NK-92 (cell line): ENCODE data around the gene PHYHIPL.
"Not testable (repeated sequence)": the region's sequence is repeated elsewhere in the genome, so short reads cannot be mapped to it uniquely, and the experiment has no call there.

Experiments used
- DNase-seq: peaks from one replicate; lab custom pipeline; 2025; ENCODE audit not compliant: unreplicated experiment; lab: John Stamatoyannopoulos, UW

Gene PHYHIPL

DNA sequence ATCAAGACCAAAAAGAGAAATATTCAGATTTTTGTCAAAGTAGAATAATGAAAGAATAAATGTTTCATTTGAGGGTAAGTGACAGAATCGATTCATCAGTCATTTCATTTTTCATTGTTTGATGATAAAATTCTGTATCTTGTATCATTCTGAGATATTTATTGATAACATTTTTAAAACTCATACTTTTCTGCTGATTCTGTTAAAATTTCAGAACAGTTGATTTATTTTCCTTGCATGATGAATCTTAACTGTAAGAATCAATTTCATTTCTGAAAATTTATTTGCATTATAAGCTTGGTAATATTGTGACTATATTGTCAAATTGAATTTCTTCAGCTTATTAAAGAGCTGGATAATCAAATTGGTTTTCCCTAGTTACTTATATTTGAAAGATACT, 13.9 kb downstream of the PHYHIPL start:
- DNase-seq, result no peak

DNA sequence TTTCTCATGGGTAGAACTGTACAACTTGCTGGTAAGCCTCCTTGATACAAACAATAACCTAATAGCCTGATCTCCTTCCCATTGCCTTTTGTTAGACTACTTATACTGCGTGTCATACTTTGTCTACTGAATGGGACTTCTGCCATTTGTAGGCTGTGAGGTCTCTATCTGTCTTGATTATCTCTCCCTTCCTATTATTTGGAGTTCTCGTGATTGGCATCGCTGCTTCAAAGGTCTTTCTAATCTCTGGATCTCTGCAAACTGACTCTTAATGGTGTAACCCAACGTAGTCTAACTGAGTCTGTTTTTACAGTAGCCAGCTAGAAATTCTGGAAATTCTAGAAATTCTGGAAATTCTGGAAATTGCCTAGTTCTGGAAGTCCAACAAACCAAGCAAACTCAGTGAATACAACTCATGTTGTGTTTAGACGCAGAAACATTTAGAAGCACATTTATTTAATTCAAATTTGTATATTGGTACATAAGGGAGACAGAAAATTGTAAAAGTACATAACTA, 29.8 kb downstream of the PHYHIPL start:
- no peak for DNase-seq

DNA sequence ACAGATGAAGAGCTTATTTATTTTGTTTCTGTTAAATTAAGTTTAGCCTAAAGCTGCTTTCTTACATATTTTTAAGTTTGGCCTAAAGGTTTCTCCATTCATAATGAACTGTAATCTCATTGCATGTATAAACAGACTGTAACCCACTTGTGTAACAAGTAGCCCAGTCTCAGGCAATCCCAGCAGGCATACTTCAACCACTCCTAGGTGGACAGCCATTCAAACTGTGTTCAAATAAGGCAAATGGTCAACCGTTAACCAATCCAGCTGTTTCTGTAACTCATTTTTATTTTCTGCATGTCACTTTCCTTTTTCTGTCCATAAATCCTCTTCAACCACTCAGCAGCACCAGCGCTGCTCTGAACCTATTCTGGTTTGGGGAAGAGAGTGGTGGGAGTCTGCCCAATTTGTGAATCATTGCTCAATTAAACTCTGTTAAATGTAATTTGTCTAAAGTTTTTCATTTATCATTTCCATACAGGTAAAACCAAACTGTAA, 35.9 kb downstream of the PHYHIPL start:
- no peak for DNase-seq

DNA sequence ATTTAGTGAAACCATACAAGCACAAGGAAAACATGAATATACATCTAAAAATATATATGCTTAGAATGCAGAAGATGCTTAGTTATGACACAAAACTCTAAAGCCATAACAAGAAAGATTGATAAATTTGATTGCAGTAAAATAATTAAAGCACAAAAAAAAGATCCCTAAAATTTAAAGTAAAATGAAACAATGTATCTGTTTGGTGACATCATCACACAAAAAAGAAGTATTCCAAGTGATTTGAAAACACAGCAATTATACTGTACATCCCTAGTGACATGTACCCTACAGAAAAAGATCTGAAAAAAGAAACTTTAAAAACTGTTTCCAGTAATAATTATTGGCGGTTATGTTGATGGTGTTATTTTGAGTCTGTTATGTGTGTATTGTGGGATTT, 37.7 kb downstream of the PHYHIPL start:
- no peak for DNase-seq

DNA sequence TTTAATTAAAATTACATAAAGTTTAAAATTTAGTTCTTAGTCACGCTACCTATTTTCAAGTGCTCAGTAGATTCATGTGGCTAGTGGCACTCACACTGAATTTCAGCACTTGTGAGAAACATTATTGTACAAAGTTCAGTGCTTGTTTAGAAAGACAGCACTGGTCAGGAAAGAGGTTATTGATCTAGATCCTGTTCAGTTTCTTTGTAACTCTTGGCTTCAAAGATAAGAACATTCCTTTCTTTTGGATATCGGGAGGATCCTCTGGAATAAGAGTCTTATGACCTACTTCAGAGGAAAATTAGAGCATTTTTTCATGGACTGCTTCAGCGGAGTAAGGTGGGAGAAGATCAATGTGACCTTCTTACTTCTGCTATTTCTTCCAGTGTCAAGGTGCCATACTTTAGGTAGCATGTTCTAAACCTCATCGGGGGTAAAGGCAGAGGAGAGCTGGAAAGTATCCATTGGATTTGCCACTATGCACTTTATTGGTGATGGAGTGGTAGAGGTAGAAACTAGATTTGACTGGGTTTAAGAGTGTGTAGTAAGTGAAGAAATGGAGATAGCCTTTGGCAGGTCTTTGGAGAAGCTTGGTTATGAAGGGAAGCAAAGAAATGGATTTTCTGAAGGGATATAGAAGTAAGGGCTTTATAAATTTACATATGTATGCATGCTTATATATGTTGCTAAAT, 39.9 kb downstream of the PHYHIPL start:
- DNase-seq, result no peak

DNA sequence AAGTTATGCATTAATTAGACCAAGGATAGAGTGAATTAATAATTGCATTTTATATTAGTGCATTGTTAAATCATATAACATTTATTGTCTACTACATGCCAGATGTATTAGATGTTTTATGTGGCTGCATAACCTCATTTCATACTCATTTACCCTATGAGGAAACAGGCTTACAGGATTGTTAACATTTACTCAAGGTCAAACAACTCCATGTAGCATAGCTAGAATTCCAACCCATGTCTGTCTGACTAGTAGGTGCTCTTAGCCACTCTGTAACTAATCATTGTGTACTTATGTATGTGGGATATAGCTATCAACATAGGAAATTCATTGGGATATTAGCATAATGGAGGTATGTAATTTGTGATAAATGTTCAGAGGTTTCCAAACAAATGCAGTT, 46.3 kb downstream of the PHYHIPL start:
- DNase-seq, result no peak

DNA sequence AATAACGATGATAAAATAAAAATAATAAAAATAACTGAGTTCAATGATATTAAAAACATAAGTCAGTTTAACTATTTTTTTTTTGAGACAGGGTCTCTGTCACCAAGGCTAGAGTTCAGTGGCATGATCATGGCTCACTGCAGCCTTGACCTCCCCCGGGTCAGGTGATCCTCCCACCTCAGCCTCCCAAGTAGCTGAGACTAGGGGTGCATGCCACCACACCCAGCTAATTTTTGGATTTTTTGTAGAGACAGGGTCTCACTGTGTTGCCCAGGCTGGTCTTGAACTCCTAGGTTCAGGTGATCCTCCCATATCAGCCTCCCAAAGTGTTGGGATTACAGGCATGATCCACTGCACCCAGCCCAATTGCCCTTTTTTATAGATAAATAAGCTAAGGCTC, 47.2 kb downstream of the PHYHIPL start:
- DNase-seq, result not testable (repeated sequence)

DNA sequence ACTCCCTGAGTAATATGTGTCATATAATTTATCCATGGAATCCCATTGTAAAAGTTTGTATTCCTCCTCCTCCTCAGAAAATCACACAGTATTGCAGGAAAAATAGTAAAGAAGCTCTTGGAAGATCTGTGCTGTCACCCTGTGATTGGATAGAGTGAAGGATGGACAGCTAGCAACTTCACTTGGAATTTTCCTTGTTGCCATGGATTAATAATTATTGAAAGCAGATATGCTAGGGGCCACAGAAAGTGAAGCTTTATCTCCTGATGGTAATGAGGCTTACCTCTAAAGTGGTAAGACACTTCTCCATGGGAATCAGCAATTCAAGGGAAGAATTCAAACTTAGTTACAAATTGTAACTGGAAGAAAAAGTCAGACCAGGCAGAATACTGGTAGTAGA, 48.8 kb downstream of the PHYHIPL start:
- DNase-seq, result no peak

DNA sequence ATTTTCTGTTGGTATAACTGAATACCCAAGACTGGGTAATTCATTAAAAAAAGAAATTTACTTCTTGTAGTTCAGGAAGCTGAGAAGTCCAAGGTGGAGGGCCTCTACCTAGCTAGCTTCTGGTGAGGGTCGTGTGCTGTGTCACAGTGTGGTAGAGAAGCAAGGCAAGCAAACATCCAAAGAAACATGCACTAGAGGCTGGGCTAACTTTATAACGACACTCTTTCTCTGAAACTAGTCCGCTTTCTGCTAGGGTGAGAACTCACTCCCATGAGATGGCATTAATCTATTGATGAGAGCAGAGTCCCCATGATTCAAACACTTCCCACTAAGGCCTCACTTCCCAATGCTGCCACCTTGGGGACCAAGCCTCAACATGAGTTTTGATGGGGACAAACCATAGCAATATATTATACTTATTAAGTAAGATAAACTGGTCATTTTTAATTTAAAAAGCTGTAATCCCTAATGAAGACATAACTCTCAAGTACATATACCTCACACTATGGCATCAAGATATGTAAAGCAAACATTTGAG, 50.8 kb downstream of the PHYHIPL start:
- no peak for DNase-seq

DNA sequence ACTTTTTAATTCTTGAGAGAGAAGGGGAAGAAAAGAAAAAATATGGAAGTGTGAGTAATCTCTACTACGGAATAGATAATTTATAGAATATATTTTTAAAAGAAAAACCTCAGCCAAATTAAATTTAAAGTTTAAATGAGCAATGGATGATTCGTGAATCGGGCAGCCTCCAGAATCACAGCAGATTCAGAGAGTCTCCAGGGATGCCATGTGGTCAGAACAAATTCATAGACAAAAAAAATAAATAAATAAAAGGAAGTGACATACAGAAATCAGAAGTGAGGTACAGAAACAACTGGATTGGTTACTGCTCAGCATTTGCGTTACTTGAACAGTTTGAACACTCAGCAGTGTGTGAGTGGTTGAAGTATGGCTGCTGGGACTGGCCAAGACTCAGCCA, 53.0 kb downstream of the PHYHIPL start:
- no peak for DNase-seq

DNA sequence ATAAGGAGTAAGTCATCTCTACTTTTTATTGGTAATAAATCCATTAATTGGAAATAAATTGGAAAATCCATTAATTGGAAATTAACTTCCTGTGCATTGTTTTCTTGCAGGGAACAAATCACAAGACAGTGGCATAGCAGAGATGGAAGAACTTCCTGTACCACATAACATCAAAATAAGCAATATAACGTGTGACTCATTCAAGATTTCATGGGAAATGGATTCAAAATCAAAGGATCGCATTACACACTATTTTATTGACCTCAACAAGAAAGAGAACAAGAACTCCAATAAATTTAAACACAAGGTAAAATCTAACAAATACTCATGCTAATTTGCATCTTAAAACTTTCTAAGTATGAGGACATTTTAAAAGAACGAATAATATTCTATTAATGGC, 57.8 kb downstream of the PHYHIPL start:
- no peak for DNase-seq

DNA sequence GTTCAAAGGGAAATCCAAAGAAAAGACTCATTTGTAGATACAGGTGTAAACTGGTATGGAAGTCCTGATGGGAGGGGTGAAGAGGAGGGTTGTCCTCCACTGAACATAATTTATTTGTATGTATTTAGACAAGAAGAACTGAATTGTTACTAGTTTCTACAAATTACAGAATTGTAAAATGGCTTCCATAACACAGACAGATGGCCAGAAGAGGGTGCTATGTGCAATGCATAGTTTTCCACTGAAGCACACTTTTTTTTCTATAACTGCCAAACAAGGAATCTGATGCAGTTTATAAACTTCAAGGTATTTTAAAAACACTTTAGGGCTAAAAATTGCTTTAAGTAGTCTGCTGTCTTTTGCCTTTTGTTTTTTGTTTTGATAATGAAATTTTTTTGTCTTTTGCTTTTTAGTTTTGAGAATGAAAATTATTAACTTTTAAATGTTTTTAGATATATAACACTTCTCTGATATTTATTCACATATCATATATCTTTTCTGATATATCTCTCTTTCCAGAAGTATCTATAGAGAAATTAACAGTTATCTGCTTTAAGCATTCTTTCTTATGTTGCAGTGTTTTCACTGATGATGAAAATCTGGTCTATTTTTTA, 58.5 kb downstream of the PHYHIPL start:
- no peak for DNase-seq

DNA sequence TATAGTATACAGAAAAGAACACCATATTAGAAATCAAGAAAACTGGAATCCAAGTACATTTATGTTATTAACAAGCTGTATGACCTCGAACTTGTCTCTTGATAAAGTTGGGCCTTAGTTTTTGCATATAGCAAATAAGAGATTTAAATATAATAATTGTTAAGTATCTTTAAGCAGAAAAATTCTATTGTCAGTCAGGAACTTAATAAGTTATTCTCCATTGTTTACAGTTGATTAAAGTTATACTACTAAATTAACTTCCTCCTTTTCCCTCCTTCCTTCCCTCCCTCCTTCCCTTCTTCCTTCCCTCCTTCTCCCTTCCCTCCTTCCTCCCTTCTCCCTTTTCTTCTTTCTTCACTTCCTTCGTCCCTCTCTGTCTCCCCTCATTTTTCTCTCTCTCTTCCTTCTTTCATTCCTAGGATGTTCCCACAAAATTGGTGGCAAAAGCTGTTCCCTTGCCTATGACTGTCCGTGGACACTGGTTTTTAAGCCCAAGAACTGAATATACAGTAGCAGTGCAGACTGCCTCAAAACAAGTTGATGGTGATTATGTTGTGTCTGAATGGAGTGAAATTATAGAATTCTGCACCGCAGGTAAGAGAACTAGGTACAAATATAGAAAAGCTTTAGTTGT, 59.7 kb downstream of the PHYHIPL start:
- DNase-seq, result no peak

DNA sequence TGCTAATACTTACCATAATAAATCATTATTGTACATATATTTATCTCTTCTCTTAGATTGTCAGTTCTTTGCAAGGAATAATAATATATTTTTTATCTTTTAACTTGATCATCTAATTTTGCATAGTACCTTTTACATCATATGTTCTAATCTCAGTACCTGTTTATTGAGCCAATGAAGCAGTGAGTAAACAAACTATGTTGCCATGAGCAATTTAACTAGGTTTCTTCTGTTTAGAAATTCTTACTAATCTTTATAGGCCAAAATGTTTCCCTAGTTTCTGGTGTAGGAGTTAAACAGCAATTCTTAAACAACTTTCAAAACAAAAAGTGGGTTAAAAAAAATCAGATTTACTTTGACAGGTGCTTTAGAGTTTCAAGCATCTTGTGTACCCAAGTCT, 61.3 kb downstream of the PHYHIPL start:
- DNase-seq, result no peak

DNA sequence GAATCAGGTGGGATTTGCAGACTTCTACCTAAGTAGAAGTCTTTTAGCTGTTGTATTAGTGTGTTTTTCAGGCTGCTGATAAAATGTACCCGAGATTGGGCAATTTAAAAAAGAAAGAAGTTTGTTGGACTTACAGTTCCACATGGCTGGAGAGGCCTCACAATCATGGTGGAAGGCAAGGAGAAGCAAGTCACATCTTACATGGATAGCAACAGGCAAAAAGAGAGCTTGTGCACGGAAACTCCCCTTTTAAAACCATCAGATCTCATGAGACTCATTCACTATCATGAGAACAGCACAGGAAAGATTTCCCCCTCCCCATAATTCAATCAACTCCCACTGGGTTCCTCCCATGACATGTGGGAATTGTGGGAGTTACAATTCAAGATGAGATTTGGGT, 62.7 kb downstream of the PHYHIPL start:
- not testable (repeated sequence) for DNase-seq

DNA sequence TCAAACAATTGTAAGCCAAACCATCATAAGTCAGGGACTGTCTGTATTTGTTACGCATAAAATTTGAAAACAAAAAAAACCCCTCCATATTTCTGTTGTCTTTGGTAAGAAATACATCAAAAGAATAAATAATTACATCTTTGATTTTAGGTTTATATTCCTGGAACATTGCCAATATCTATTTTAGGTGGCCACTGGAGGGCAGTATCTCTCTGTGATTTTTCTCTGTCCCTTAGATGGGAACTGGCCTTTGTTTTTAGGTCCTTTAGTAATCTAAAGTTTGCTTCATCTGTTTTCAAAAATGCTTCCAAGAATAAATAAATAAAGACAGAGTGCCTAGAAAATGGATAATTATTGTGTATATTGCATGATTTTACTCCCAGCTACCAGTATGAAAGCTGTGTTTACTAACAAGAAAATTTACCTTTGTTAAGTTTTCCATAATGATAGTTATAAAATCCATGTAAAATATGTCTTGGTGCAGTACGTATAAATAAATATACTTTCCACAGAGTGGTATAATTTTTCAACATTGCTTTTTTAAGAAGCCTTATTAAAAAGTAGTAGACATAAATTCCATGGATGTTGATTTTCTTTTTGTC, 64.2 kb downstream of the PHYHIPL start:
- no peak for DNase-seq

DNA sequence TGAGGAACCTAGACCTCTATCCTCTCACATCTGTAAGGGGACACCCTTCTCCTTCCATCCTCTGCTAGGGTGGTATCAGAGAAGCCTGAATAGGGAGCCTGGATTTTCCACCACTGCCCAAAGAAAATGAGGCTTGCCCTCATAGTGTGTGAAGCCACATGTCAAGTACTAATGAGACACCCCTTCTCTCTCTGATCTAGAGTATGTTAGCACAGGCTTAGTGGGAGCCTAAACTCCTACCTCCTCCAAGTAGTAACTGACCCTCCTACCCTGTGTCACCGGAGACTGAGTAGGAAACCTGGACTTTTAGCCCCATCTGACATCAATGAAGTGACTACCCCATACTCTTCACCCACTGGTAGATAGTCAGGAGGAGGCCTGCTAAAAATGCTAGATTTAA, 65.6 kb downstream of the PHYHIPL start:
- DNase-seq, result no peak

DNA sequence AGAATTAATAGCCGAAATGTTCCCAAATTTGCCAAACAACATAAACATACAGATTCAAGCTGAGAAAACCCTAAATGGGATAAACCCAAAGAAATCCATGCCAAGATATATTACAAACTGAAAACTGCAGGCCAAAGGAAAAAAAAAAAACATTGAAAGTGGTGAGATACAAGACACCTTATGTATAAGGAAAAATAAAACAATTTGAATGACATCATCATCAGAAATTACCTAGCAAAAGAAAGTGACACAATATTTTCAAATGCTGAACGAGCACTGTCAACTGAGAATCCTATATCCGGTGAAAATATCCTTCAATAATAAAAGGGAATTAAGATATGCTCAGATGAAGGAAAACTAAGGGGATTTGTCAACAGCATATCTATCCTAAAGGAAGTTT, 66.5 kb downstream of the PHYHIPL start:
- no peak for DNase-seq

DNA sequence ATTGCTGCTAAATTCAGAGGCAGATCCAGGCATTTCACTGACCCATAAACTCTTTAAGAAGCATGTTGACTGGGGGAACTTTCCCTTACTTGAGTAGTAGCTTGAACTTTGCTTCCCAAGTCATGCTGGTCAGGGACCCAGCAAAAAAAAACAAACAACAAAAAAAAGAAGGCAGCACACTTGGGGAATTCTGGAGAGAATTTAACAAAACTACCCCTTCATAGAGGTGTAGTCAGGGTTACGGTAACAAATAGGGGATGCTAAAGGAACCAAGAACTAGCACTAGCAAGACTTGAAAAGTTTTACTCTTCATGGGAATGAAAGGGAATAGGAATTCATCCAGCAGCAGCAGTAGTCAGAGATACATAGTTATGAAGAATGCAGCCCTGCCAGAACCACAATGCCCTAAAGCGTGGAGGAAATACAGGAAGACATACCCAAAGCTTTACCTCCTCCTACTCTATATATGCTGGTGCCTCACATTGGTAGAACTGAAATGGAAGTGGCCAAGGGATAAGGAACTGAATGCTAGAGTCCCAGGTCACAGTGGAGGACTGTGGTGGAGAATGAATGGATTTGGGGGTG, 67.3 kb downstream of the PHYHIPL start:
- no peak for DNase-seq

DNA sequence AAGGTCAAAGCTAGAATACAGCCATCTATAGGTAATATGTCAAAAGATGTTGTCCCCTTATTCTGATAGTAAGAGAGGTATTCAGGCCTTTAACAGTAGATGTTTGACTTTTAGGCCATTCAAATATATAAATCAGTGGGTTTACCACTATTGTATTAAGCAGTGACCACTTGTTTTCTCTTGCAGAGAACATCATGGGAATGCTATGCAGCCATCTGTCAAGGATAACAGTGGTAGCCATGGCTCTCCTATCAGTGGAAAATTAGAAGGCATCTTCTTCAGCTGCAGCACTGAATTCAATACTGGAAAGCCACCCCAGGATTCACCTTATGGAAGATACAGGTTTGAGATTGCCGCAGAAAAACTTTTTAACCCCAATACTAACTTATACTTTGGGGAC, 68.4 kb downstream of the PHYHIPL start:
- DNase-seq, result no peak

DNA sequence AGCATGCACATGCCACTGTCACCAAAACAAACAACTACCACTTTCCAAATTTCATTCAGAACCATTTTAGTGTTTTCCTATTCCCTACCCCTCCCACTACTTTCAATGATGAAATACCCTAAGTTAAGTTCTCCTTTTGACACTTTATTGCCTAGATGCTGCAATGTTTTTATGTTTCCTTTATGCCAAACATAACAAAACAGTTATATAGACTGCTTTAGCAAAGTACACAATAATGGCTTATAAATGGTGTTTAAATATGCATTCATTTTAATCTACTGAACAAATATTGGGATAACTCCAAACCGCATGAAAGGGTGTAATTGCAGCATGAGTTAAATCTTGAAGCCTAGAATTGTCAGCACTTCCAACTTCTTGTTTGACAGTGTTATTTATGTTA, 69.2 kb downstream of the PHYHIPL start:
- DNase-seq, result no peak
